Measurements from ENCODE around the gene CDH4. TPM values are rescaled to one million over a fixed set of nuclear protein-coding genes. Genes with fewer than 3 reads are reported as not detected.

The CDH4 gene
- total RNA-seq, 2 donors from 2014 or later: 0.29 to 0.45 TPM

DNA sequence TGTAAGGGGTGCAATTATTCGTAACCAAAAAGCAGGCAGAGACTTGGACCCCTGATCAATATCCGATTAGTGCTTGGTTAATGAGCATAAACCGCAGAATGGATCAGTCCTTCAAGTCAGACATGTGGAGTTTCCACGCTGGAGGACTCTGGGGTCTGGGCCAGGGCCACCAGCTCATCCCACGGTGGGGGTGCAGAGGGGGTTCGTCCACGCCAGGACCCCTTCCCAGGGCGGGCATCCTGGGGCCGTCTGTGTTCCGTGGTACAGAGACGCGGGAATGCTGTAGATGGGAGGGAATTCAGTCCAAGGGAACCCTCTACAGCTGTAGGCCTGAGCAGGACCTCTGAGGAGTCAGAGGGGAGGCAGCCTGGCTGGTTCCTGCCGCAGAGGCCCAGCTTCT is 615.9 kb downstream of the CDH4 start:
- Mint-ChIP-seq H3K27me3 (no peaks in the 10 kb centered on the region), H3K9me3 (peaks cover 8% of the 10 kb centered on the region), H3K4me1 (no peaks in the 10 kb centered on the region), H3K4me3 (no peak overlapping the region), H3K27ac (no peak overlapping the region), H3K36me3 (ENCODE audit: low read depth) (no peaks in the 10 kb centered on the region)
- no peak for ATAC-seq (replicated peaks)

DNA sequence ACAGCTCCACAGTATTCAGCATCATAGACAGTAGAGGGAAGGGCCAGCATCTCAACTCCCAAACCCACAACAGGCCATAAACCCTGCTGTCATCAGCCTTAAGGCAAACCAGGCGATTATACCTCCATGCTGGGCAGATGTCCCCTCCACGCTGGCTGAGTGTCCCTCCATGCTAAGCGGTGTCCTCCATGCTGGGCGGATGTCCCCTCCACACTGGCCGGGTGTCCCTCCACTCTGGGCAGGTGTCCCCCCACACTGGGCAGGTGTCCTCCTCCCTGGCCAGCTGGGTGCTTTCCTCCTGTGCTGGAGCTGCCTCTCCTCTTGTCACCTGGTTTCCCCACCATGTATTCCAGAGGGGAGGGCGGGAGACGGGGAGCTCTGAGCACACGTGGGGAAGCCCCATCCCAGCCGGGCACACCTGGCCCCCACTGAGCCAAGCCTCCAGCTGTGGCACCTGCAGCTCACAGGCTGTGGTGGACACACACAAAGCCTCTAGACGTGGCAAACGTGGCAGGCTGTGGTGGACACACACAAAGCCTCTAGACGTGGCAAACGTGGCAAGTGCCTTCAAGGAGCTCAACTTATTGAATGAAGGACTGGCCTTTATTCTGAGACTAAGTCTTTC is 616.5 kb downstream of the CDH4 start:
- H3K4me1 Mint-ChIP-seq: no peaks in the 10 kb centered on the region
- ATAC-seq (replicated peaks): no peak
- no peak overlapping the region for H3K4me3 Mint-ChIP-seq
- no peaks in the 10 kb centered on the region for H3K27me3 Mint-ChIP-seq
- no peak overlapping the region for H3K27ac Mint-ChIP-seq
- H3K36me3 Mint-ChIP-seq (ENCODE audit: low read depth): no peaks in the 10 kb centered on the region
- H3K9me3 Mint-ChIP-seq: peaks cover 8% of the 10 kb centered on the region

DNA sequence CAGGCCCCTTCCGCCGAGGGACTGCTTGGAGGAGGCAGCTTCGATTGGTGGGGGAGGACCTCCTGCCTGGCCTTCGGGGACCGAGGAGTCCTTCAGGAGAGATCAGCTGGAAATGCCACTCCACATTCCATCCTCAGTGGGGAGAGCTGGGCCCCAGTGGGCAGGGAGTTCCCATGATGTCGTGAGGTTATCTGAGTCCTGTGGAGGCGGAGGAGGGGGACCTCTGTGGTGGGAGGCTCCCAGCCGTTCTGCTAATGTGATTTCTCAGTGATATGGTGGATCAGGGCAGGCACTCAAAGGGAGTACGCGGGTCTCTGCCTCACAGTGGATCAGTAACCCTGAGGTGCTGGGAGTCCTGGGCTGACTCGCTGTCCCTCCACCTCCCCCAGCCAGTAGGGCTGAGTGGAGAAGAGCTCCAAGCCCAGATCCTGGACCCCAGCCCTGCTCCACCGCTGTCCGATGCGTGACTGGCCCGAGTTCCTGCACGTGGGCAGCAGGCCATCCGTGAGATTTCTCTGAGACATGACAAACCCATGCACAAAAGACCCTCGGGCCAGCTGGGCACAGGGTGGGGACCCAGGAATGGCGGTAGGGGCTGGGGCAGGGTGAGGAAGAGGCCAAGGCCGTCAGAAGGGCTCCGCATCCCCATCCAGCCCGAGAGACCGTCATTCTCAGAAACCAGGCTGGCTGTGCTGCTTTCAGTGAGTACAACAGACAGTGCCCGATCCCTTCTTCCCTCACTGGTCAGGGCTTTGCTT is 617.9 kb downstream of the CDH4 start:
- Mint-ChIP-seq H3K27me3 (no peaks in the 10 kb centered on the region), H3K9me3 (peaks cover 8% of the 10 kb centered on the region), H3K4me1 (no peaks in the 10 kb centered on the region), H3K27ac (no peak overlapping the region), H3K4me3 (no peak overlapping the region), H3K36me3 (ENCODE audit: low read depth) (no peaks in the 10 kb centered on the region)
- ATAC-seq (replicated peaks): no peak

DNA sequence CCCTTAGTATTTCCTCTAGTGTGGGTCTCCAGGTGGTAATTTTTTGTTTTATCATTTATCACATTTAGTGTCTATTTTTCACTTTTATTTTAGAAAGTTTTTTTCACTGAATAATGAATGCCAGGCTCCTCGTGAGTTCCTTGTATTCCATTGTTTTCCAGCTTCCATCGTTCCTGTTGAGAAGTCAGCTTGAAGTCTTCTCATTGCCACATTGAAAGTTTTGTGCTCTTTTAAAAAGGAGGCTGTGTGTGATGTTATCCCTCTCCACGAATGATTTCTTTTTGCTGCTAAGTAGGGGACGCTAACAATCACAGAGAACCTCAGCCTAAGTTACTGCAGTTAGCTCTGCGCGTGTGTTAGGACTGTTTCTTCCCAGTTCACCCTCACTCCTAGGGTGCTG is 619.1 kb downstream of the CDH4 start:
- no peaks in the 10 kb centered on the region for H3K9me3 Mint-ChIP-seq
- H3K4me3 Mint-ChIP-seq: no peak overlapping the region
- no peaks in the 10 kb centered on the region for H3K4me1 Mint-ChIP-seq
- H3K27me3 Mint-ChIP-seq: no peaks in the 10 kb centered on the region
- ATAC-seq (replicated peaks): no peak
- no peaks in the 10 kb centered on the region for H3K36me3 Mint-ChIP-seq (ENCODE audit: low read depth)
- no peak overlapping the region for H3K27ac Mint-ChIP-seq

DNA sequence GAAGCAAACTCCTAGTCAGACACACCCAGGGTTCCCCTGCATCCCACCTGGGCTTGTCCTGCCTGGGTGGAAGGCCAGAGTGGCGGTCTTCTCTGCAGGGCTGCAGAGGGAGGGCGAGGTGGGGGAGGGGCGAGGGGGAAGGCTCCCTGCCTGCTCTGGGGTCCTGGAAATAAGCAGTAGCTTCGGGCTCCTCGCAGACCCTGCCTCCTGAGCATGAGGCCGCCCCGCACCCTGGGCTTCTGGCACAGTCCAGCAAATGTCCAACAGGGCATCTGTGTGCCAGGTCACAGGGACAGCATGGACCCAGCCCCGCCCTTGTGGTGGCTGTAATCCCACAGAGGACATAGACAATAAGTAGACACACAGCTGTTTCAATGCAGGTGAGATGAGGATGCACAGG is 619.9 kb downstream of the CDH4 start:
- H3K4me1 Mint-ChIP-seq: no peaks in the 10 kb centered on the region
- ATAC-seq (replicated peaks): no peak
- H3K4me3 Mint-ChIP-seq: no peak overlapping the region
- no peaks in the 10 kb centered on the region for H3K36me3 Mint-ChIP-seq (ENCODE audit: low read depth)
- H3K9me3 Mint-ChIP-seq: no peaks in the 10 kb centered on the region
- no peaks in the 10 kb centered on the region for H3K27me3 Mint-ChIP-seq
- H3K27ac Mint-ChIP-seq: no peak overlapping the region

DNA sequence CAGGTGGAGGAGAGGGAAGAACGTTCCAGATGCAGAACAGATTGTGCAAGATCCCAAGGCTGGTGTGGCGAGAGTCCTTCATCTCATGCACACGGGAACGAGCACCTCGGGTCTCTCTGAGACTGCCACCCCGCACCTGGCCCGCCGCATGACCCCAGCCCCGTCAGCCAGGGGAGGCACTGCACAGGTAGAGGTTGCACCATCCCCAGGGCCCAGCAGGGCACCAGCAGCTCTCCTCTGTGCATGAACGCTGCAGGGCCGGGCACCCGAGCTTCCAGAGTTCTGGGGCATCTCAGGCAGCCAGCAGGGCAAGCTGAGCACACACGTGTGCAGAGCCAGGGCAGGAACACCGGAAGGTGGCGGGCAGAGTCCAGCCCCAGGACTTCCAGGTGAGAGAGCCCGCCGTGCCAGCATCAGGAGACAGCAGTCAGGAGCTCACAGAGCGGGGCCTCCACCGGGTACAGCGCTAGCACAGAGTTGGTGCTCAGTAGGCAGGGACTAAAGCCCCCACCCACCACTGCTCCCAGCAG is 620.4 kb downstream of the CDH4 start:
- no peaks in the 10 kb centered on the region for H3K9me3 Mint-ChIP-seq
- H3K36me3 Mint-ChIP-seq (ENCODE audit: low read depth): no peaks in the 10 kb centered on the region
- no peaks in the 10 kb centered on the region for H3K4me1 Mint-ChIP-seq
- no peaks in the 10 kb centered on the region for H3K27me3 Mint-ChIP-seq
- ATAC-seq (replicated peaks): no peak
- no peak overlapping the region for H3K4me3 Mint-ChIP-seq
- H3K27ac Mint-ChIP-seq: no peak overlapping the region

DNA sequence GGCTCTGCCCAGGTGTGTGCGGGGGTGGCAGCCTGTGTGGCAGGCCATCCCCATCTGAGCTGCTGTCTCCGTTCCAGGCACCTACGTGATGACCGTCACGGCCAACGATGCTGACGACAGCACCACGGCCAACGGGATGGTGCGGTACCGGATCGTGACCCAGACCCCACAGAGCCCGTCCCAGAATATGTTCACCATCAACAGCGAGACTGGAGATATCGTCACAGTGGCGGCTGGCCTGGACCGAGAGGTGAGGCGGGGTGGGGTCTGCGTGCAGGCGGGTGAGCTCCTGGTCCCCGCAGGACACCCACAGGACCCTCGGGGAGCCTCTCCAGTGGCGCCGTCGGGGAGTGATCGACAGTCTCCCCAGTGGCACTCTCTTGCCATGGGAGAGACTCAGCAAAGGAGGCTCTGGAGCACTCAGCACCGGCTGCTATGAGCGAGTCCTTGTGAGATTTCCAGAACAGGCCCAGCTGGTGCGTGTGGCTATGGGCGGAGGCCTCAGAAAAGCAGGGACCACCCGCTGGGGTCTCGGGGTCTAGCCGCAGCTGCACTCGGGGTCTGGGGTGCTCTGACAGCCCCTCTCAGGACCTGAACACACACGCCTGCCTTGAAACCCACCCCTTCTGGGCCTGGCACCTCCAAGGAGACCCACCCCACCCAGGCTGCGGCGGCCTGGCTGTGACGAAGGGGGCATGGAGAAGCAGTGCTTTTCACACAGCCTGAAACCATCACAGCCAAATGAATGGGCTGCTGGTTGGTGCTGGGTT is 621.8 kb downstream of the CDH4 start:
- Mint-ChIP-seq H3K27me3 (no peaks in the 10 kb centered on the region), H3K9me3 (no peaks in the 10 kb centered on the region), H3K36me3 (ENCODE audit: low read depth) (no peaks in the 10 kb centered on the region), H3K27ac (no peak overlapping the region), H3K4me3 (no peak overlapping the region), H3K4me1 (no peaks in the 10 kb centered on the region)
- ATAC-seq (replicated peaks): no peak

DNA sequence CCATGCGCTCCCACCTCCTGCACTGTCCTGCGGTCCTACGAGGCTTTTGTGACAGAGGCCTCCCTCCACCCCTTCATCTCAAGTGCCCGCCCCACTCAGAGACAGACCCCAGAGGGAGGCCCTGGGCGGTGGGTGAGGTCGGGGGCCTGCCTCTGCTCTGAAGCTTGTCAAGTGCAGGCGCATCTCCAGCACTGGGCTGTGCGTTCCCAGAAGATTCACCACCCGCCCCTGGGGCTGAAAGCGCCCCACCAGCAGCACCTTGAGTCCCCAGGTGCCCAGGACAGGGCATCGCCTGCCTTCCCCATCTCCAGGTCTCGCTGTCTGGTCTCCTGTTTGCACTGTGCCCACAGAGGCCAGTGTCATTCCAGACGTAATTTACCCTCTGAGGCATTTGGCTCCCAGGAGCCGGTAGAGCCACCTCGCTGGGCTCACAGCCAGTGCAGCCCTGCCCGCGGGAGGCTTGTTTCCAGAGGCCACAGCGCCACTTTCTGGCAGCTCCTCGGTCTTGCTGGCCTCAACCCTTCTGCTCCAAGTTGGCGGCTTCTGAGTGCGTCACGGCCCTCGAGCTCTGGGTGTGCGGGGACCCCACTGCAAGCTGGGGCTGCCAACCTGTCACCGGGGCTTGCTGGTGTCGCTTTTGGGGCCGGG is 622.5 kb downstream of the CDH4 start:
- Mint-ChIP-seq H3K36me3 (ENCODE audit: low read depth) (no peaks in the 10 kb centered on the region), H3K4me3 (no peak overlapping the region), H3K27me3 (no peaks in the 10 kb centered on the region), H3K27ac (no peak overlapping the region), H3K9me3 (no peaks in the 10 kb centered on the region), H3K4me1 (no peaks in the 10 kb centered on the region)
- no peak for ATAC-seq (replicated peaks)

DNA sequence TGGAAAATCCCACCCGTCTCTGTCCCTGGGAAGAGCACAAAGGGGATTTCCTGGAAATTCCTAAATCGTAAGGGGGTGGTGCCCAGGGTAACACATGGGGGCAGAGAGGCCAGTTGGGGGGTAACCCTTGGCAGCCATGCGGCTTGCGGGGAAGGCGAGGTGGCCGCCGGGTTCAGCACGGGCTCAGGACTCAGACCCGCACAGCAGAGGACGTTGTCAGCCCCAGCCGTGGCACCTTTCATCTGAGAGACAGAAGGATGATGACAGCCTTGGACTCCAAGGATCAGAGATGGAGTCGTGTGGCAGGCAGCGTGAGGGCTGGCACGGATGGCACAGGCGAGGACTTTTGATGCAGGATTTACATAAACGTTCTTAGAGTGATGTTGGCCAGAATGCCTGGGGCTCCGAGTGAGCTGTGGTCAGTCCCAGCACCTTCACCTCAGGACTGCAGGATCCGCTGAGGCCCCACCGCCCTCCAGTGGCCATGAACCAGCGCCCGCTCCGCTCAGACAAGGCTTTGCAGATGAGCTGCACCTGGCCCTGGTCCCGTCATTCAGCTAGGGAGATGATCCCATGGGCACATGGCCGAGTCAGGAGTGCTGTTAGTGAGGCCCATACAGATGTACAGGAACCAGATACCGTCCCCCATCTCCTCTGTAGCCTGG is 623.3 kb downstream of the CDH4 start:
- no peak for ATAC-seq (replicated peaks)

DNA sequence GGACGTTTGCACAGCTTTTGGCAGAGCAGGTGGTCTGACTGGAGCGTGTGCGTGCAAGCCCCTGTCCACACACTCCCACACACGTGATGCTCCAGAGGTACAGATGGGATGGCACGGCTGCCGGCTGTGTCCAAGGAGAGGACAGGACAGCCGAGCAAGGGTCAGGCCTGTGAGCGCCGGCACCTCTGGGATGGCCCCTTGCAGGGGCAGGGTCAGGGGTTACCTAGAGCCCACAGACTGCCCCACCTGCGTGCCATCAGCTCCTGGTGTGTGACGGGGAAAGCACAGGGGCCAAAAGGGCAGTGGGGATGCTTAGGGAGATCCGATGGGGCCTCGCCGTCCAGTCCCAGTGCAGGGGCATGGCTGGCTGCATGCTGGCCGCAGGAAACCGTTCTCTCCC is 623.9 kb downstream of the CDH4 start:
- no peak for ATAC-seq (replicated peaks)
- H3K27me3 Mint-ChIP-seq: no peaks in the 10 kb centered on the region
- H3K4me3 Mint-ChIP-seq: no peak overlapping the region
- no peaks in the 10 kb centered on the region for H3K36me3 Mint-ChIP-seq (ENCODE audit: low read depth)
- no peaks in the 10 kb centered on the region for H3K4me1 Mint-ChIP-seq
- no peaks in the 10 kb centered on the region for H3K9me3 Mint-ChIP-seq
- H3K27ac Mint-ChIP-seq: no peak overlapping the region

More for the DNA sequence above, 623.3 kb downstream of the CDH4 start:
- Mint-ChIP-seq H3K27me3 (no peaks in the 10 kb centered on the region), H3K27ac (no peak overlapping the region), H3K4me1 (no peaks in the 10 kb centered on the region), H3K4me3 (no peak overlapping the region), H3K36me3 (ENCODE audit: low read depth) (no peaks in the 10 kb centered on the region), H3K9me3 (no peaks in the 10 kb centered on the region)

DNA sequence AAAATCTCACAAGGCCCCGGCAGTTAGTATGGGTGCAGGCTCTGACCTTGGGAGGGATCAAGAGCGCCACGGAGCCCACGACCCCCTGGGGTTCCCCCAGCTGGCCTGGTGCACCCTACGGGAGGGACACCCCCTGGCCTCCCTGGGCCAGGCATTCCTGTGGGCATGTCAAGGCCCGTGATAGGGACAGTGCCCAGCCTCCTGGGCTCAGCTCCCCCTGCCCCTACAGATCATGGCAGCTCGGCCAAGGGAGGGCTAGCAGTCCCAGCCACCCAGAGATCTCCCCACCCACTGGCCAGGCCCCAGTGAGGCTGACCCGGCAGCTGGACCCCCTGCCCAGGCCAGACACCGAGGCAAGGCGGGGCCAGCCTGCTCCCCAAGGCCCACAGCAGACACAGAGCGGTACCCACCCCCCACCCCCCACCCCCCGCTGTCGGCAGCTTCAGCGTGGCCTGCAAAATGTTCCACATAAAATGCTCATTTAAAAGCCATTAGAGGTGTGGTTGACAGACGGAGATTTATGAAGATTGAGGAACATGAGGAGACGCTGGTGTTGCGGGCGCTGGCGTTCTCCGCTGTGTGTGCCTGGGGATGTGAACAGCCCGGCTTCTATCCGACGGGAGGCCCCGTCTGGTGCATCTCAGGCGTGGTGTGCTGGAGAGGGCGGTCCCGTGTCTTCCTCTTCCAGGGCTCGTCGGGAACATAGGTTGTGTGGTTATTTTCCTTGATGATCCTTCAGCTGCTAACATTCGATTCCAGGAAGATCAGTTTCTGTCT is 625.1 kb downstream of the CDH4 start:
- Mint-ChIP-seq H3K9me3 (no peaks in the 10 kb centered on the region), H3K4me1 (no peaks in the 10 kb centered on the region), H3K27ac (no peak overlapping the region), H3K36me3 (ENCODE audit: low read depth) (no peaks in the 10 kb centered on the region), H3K4me3 (no peak overlapping the region), H3K27me3 (no peaks in the 10 kb centered on the region)
- ATAC-seq (replicated peaks): no peak

DNA sequence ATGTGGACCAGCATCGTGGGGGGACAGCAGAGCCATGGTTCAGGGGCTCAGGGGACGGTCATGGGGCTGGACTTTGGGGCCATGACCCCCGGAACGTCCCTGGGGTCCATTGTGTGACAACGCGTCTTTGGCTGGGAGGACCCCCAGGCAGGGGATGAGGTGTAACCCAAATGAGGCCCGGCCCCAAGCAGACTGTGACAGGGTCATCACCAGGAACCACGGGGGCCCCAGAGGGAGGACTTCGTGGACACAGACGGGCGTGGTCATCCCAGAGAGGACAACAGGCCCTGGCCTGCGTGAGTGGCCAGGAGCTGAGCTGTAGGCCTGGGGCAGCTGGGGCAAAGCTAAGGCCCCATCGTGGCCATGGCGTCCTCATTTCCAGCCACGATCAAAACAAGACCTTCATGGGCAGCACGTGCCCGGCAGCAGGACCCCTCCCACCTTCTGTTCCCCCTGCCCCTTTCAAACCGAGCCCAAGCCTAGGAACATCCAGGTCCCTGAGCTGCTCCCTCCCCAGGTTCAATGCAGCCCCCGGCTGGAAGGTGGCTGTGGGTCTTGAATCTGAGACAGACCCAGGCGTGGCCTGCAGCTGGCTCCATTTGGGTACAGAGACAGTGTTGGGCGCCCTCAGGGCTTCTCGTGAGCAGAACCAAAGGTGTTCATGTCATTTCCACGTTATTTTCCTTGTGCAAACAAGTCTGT is 625.9 kb downstream of the CDH4 start:
- Mint-ChIP-seq H3K27me3 (peaks cover under 1% of the 10 kb centered on the region), H3K36me3 (ENCODE audit: low read depth) (no peaks in the 10 kb centered on the region), H3K27ac (no peak overlapping the region), H3K9me3 (no peaks in the 10 kb centered on the region), H3K4me3 (no peak overlapping the region), H3K4me1 (no peaks in the 10 kb centered on the region)
- ATAC-seq (replicated peaks): no peak
